GM19023 (cell line): Measurements from ENCODE around the gene GPR132.
A peak's percentile ranks its signal among the peaks of the same experiment; 100 is the strongest.
"Not testable (repeated sequence)": the region's sequence is repeated elsewhere in the genome, so short reads cannot be mapped to it uniquely, and the experiment has no call there.

ENCODE experiments used
- ATAC-seq: cut with Tn5 transposase; IDR thresholded peaks from one replicate; pipeline ENCODE4 v1.9.1; 2021; ENCODE audit warnings: mild to moderate bottlenecking, moderate library complexity; ENCODE audit not compliant: unreplicated experiment

Gene GPR132

GRCh38 chr14:105065280-105066228 lies at the start of gene GPR132:
TSS of gene GPR132 (minus strand) at chr14:105065430. CDS start at chr14:105055420, 10,010 bp downstream.
- no peak for ATAC-seq

GRCh38 chr14:105109243-105109642 lies 44.0 kb upstream of the GPR132 start:
- ATAC-seq: not testable (repeated sequence)

- no peak for ATAC-seq
Observed at GRCh38 chr14:105108516-105108864, 43.3 kb upstream of the GPR132 start.

GRCh38 chr14:105107781-105108515 lies 42.7 kb upstream of the GPR132 start:
- no peak for ATAC-seq

- ATAC-seq: no peak
Observed at GRCh38 chr14:105107351-105107750, 42.1 kb upstream of the GPR132 start.

- ATAC-seq: no peak
Observed at GRCh38 chr14:105105158-105105557, 39.9 kb upstream of the GPR132 start.

- ATAC-seq: no peak
Observed at GRCh38 chr14:105102893-105103292, 37.7 kb upstream of the GPR132 start.

- no peak for ATAC-seq
Observed at GRCh38 chr14:105102361-105102870, 37.2 kb upstream of the GPR132 start.

- no peak for ATAC-seq
Observed at GRCh38 chr14:105100910-105101309, 35.7 kb upstream of the GPR132 start.

GRCh38 chr14:105099778-105100177 lies 34.5 kb upstream of the GPR132 start:
- ATAC-seq: no peak

GRCh38 chr14:105098316-105098715 lies 33.1 kb upstream of the GPR132 start:
- no peak for ATAC-seq

- no peak for ATAC-seq
Observed at GRCh38 chr14:105097794-105098127, 32.5 kb upstream of the GPR132 start.

GRCh38 chr14:105096206-105096875 lies 31.1 kb upstream of the GPR132 start:
- no peak for ATAC-seq

GRCh38 chr14:105095236-105095805 lies 30.1 kb upstream of the GPR132 start:
- ATAC-seq: no peak

GRCh38 chr14:105094193-105094907 lies 29.1 kb upstream of the GPR132 start:
- ATAC-seq: no peak

GRCh38 chr14:105093431-105094192 lies 28.4 kb upstream of the GPR132 start:
- peak; percentile 48 for ATAC-seq

- ATAC-seq: peak; percentile 33
Observed at GRCh38 chr14:105093038-105093430, 27.8 kb upstream of the GPR132 start.

GRCh38 chr14:105092171-105093037 lies 27.2 kb upstream of the GPR132 start:
- ATAC-seq: no peak
